HG02798 (cell line): ENCODE data around the gene IRF7.

Experiments used
- ATAC-seq: cut with Tn5 transposase; IDR thresholded peaks from one replicate; pipeline ENCODE4 v1.9.1; 2021; ENCODE audit warnings: mild to moderate bottlenecking; ENCODE audit not compliant: unreplicated experiment, poor library complexity

IRF7 gene

GRCh38 chr11:641806-642370, 26.1 kb upstream of the IRF7 start:
- no peak for ATAC-seq

DNA sequence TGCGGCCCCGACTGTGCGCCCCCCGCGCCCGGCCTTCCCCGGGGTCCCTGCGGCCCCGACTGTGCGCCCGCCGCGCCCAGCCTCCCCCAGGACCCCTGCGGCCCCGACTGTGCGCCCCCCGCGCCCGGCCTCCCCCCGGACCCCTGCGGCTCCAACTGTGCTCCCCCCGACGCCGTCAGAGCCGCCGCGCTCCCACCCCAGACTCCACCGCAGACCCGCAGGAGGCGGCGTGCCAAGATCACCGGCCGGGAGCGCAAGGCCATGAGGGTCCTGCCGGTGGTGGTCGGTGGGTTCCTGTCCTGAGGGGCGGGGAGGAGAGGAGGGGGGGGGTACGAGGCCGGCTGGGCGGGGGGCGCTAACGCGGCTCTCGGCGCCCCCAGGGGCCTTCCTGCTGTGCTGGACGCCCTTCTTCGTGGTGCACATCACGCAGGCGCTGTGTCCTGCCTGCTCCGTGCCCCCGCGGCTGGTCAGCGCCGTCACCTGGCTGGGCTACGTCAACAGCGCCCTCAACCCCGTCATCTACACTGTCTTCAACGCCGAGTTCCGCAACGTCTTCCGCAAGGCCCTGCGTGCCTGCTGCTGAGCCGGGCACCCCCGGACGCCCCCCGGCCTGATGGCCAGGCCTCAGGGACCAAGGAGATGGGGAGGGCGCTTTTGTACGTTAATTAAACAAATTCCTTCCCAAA, 24.4 kb upstream of the IRF7 start:
- no peak for ATAC-seq

DNA sequence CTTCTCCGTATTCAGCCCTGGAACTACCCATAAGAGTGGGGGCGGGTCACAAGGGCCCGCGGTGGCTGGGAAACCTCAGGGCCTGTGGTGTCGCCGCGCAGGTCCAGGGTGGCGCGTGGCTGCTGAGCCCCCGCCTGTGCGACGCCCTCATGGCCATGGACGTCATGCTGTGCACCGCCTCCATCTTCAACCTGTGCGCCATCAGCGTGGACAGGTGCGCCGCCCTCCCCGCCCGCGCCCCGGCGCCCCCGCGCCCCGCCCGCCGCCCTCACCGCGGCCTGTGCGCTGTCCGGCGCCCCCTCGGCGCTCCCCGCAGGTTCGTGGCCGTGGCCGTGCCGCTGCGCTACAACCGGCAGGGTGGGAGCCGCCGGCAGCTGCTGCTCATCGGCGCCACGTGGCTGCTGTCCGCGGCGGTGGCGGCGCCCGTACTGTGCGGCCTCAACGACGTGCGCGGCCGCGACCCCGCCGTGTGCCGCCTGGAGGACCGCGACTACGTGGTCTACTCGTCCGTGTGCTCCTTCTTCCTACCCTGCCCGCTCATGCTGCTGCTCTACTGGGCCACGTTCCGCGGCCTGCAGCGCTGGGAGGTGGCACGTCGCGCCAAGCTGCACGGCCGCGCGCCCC, 23.7 kb upstream of the IRF7 start:
- no peak for ATAC-seq

DNA sequence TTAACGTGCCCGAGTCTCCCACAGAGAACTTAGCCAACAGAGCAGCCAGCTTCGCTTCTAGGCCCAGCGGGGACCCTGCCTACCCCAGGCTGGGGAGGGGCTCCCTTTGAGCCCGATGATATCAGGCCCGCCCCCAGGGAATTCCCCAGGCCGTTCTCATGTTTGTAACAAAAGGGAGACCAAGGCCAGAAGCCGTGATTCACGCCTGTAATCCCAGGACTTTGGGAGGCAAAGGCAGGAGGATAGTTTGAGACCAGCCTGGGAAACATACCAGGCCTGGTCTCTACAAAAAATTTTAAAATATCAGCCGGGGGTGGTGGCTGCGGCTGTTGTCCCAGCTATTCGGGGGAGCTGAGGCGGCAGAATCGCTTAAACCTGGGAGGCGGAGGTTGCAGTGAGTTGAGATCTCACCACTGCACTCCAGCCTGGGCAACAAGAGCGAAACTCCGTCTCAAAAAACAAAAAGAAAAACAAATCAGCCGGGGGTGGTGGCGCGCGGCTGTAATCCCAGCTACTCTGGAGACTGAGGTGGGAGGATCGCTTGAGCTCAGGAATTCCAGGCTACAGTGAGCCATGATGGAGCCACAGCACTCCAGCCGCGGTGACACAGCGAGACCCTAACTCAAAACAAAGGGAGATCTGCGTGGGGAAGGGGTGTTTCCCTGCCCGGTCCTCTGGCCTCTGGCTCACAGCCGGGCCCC, 23.0 kb upstream of the IRF7 start:
- no peak for ATAC-seq

DNA sequence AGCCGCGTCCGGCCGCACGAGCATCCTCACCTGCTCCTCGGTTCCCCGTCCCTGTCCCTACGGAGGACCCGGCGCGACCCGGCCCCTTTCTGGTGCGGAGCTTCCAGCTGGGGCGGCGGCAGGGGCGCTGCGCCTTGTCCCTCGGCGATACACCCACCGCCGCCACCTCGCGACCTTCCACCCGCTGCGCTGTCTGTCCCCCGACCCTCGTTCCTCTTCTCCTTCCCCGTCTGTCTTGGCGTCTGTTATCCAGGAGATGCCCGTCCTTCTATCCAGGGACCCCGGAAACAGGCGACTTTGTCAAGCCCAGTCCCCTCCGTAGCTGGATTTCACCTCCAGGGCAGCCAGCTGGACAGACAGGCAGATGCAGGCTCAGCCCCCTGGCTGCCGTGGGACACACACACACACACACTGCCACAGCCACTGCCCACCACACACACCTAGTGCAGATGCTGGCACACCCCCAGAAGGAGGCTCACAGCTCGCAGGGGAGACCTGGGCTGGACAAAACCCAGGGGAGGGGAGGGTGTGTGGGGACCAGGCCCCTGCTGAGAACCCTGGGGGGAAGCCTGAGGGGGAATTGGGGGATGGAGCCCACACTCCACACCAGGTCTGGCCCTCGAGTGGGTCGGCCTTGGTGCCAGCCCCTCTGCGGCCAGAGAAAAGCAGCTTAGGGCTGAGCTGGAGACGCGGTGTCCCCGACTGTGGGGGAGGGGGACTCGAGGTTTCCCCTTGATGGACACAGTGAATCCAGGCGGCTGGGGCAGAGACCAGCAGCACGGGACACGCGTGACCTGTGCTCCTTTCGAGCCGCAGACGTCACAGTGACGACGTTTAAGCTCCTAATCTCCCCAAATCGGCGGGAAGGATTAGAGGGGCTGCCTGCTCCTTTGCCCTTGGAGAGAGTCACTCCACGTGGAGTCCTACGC, 22.1 kb upstream of the IRF7 start:
- no peak for ATAC-seq

DNA sequence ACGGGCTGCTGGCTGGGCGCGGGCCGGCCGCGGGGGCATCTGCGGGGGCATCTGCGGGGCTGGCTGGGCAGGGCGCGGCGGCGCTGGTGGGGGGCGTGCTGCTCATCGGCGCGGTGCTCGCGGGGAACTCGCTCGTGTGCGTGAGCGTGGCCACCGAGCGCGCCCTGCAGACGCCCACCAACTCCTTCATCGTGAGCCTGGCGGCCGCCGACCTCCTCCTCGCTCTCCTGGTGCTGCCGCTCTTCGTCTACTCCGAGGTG, 21.5 kb upstream of the IRF7 start:
- ATAC-seq = no peak

GRCh38 chr11:636511-637332, 21.0 kb upstream of the IRF7 start, which contains the start of gene DRD4:
Gene DRD4, plus strand, starts transcription at chr11:637269. Its CDS starts 36 bp downstream, at chr11:637305.
- no peak for ATAC-seq

DNA sequence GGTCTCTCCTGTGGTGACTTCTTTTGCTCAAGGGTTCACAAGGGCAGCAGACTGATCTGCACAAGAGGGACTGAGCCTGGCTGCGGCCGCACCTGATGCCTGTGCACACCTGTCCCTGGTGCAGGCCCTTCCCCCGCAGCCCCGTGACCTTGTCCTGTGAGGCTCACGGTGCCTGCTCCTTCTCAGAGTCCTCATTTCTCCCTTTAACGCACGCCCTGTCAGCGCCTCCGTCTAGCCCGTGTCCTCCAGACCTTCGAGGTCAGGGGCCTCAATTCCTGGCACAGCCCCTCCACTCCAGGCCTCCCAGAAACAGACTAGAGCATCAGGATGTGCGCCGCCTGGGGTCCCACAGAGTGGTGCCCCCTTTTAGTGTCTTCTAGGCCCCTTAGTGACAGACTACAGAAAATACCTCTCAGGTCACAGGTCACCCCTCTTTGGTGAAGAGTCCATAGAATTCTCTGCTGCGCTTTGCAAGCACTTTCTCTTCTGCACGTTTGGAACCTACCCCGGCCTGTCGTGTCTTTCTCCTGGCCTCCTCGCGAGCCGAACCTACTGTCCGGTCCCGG, 20.3 kb upstream of the IRF7 start:
- ATAC-seq = no peak

DNA sequence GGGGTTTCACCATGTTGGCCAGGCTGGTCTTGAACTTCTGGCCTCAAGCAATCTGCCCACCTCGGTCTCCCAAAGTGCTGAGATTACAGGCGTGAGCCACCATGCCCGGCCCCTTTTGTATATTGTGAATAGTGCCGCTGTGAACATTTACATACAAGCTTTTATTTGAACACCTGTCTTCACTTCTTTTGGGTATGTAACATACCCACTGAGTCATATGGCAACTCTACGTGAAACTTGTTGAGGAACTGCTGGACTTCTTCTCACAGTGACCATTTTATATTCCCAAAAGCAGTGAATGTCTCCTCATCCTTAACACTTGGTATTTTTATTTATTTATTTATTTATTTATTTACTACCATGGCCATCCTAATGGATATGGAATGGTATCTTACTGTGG, 15.1 kb upstream of the IRF7 start:
- ATAC-seq = no peak

- ATAC-seq = no peak
These were observed 13.5 kb upstream of the IRF7 start for GRCh38 chr11:629237-629583.

DNA sequence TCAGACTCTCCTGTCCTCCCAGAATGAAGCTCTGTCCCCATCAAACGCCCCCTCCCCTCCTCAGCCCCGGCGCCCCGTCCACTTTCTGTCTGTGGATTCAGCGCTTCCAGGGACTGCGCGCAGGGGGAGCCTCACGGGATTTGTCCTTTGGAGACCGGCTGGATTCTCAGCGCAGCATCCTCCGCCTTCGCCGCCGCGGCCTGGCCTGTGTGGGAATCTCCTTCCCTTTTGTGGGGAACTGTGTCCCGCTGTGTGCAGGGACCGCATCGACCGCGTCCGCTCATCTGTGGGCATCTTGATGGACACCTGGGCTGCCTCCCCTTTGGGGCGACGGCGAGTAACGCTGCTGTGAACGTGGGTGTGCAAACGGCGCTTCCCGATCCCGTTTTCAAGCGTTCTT, 12.3 kb upstream of the IRF7 start:
- ATAC-seq = no peak

GRCh38 chr11:627308-627576, 11.5 kb upstream of the IRF7 start:
- no peak for ATAC-seq

DNA sequence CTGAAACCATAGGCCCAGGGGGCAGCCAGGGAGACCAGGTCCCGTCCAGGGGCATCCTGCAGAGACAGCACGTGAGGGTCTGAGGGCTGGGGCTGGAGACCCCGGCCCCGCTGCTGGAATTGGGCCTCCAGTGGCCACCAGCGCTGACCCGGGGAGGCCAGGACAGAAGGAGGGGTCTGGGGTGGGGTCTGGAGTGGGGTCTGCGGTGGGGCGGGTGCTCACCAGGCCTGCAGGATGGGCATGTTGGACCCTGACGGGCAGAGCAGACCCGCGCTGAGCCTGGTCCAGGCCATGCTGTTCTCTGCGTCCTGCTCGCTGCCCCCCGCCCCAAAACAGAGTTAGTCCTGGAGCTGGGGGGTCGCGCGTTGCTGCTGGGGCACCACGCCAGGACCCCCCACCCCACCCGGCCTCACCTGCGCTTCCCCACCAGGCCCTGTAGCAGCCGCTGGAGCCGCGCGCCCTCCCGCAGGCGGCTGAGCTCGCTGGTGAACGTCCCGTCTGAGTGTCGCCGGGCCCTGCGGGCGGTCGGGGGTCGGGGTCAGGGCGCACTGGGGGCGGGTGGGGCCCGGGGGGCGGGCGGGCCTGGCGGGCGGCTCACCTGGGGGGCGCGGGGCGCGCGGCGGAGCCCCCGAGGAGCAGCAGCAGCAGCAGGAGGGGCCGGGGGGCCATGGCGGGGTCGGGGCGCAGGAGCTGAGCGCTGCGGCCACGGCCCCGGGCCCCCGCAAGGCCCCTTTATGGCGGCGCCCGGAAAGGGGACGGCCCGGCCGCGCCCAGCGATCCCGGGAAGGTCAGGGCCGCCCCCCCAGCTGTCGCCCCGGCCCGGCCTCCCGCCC, 10.9 kb upstream of the IRF7 start, which contains the start of gene SCT:
Gene SCT (minus strand): TSS at position 707 of the 833 bp plus-strand sequence. CDS start 38 bp downstream, at position 669.
- ATAC-seq = no peak

GRCh38 chr11:625636-626268, 10.0 kb upstream of the IRF7 start:
- ATAC-seq = no peak

DNA sequence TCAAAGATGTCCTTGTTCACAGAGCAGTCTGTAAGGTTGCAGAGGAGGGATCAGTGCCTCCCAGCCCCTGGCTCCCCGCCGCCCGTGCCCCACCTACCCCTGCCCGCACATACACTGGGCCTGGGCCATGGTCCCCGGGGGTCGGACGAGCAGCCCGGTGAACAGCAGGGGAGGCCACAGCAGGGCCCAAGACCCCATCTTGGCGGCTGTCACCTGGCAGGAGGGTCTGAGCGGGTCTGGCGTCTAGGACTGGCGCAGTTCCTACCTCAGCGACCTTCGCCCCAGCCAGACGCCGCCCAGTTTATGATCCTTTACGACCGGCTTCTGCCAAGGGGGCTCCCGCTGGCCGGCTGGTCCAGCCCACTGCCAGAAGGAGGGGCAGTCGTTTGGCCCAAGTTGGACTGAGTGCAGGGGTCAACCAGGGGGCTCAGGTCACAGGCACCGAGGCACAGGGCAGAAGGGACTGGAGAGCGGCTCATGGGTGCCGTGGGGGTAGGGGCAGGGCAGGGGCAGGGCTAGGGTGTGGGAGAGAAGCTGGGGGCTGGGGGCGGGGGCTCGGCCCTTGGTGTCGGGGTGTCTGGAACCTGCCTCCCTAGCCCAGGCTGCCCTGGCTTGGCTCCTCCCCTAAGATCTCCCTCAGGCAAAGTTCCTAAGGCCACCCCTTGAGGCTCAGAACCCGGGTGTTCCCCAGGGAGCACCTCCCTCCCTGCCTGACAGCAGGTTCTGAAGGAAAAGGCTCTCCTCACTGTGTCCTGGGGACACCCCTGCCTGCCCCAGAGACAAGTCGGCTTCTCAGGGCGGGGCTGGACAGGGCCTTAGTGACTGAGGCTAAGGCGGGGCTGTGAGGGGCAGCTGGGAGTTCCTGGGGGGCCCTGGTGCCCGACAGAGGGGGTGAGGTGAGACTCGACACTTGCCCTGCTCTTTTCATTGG, 9.2 kb upstream of the IRF7 start, which contains the start of gene CDHR5:
Gene CDHR5 (minus strand): TSS at position 251 of the 931 bp plus-strand sequence. CDS start 53 bp downstream, at position 198.
- ATAC-seq = no peak

- no peak for ATAC-seq
These were observed 8.4 kb upstream of the IRF7 start for GRCh38 chr11:623999-624704.
